ENCODE results near the gene PCCB.
A peak's percentile ranks its signal among the peaks of the same experiment; 100 is the strongest.

The PCCB gene

DNA sequence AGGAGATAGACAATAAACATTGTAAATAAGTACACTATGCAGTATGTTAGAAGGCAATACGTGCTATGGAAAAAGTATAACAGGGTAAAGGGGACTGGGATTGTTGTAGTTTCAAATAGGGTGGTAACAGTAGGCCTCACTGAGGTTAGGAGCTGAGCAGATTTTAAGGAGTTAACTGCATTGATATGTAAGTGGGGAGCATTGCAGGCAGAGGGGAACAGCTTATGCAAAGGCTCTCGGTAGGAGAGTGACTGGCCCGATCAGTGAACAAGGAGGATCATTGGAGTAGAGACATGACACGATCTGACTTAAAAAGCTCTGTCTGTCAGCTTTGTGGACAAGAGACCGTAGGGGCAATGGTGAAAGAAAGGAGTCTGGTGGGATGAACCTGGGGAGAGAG is 46.8 kb downstream of the PCCB start (continued):
- no peak for TF ChIP-seq ZNF112 (tag by site-specific recombination; IDR thresholded peaks at IDR 0.05)
- TF ChIP-seq ZNF335 (tag by site-specific recombination; conservative IDR thresholded peaks at IDR 0.05): no peak
- TF ChIP-seq SCRT2 (tag by site-specific recombination; IDR thresholded peaks at IDR 0.05): no peak
- TF ChIP-seq, protein P1, sequence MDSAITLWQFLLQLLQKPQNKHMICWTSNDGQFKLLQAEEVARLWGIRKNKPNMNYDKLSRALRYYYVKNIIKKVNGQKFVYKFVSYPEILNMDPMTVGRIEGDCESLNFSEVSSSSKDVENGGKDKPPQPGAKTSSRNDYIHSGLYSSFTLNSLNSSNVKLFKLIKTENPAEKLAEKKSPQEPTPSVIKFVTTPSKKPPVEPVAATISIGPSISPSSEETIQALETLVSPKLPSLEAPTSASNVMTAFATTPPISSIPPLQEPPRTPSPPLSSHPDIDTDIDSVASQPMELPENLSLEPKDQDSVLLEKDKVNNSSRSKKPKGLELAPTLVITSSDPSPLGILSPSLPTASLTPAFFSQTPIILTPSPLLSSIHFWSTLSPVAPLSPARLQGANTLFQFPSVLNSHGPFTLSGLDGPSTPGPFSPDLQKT (IDR thresholded peaks at IDR 0.05; ENCODE audit: borderline replicate concordance, low read depth, low read length): no peak
- TF ChIP-seq ZNF146 (tag by site-specific recombination; IDR thresholded peaks at IDR 0.05): no peak

DNA sequence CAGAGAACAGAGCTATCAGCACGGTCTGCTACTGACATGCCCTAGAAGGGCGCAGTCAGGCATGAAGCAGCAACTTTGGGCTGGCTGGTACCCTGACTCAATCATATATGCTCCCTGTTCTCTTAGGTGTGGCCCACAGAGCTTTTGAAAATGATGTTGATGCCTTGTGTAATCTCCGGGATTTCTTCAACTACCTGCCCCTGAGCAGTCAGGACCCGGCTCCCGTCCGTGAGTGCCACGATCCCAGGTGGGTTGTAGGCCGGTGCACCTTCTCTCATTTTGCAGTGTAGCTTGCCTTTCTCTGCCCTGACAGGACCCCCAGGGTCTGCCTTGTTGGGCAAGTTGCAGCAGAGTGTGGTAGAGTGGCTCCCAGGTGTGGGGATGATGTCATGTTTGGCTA is 47.7 kb downstream of the PCCB start:
- Histone ChIP-seq H3K4me3 (ENCODE audit: low read depth, low read length) (no peak overlapping the region), H3K9me3 (ENCODE audit: control insufficient read depth, insufficient read depth, low read depth, low read length) (no peaks in the 10 kb centered on the region), H3K4me1 (ENCODE audit: control insufficient read depth, insufficient read depth, low read length) (peaks cover 6% of the 10 kb centered on the region; the same call in 1 of the 2 replicates), H3K36me3 (ENCODE audit: control insufficient read depth in 2 of 2, insufficient read depth in 1 of 2, low read length in 2 of 2) (peaks cover 11 to 55% of the 10 kb centered on the region in 2 experiments), H3K27ac (ENCODE audit: extremely low read depth, low read depth, low read length) (no peak overlapping the region)
- CTCF ChIA-PET: no interaction called here
- TF ChIP-seq ZNF677 (tag by site-specific recombination; IDR thresholded peaks at IDR 0.05) (no peak), FEZF1 (tag by site-specific recombination; IDR thresholded peaks at IDR 0.05) (no peak), ZNF138 (tag by site-specific recombination; IDR thresholded peaks at IDR 0.05; ENCODE audit: borderline replicate concordance) (no peak)
- POLR2A ChIA-PET: no interaction called here

DNA sequence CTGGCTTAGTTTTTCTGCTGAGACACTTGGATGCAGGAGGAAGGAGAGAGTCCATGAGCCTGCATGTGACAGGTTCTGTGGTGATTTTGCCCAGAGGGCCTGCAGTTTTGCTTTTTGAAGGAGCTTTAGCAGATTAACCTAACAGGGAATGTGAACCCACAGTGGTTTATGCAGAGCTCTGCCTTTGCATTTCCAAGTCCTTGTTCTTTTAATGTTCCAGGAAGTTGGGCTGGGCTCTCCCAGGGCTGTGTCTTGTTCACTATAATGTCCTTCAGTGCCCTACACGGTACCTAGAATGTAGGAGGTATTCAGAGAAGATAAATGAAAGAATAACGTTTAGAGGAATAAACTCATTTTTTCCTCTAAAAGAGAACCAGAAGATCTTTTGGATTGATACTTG is 50.3 kb downstream of the PCCB start:
- H3K4me1 ChIP-seq (ENCODE audit: control insufficient read depth, insufficient read depth, low read length): peaks cover 2% of the 10 kb centered on the region; the same call in 1 of the 2 replicates
- H3K9me3 ChIP-seq (ENCODE audit: control insufficient read depth, insufficient read depth, low read depth, low read length): no peaks in the 10 kb centered on the region
- ChIA-PET POLR2A (no interaction called here), CTCF (no interaction called here)
- H3K4me3 ChIP-seq (ENCODE audit: low read depth, low read length): no peak overlapping the region
- TF ChIP-seq GLIS1 (tag by site-specific recombination; IDR thresholded peaks at IDR 0.05): no peak
- no peak for TF ChIP-seq ZIC2 (tag by site-specific recombination; IDR thresholded peaks at IDR 0.05)
- TF ChIP-seq, protein P2, sequence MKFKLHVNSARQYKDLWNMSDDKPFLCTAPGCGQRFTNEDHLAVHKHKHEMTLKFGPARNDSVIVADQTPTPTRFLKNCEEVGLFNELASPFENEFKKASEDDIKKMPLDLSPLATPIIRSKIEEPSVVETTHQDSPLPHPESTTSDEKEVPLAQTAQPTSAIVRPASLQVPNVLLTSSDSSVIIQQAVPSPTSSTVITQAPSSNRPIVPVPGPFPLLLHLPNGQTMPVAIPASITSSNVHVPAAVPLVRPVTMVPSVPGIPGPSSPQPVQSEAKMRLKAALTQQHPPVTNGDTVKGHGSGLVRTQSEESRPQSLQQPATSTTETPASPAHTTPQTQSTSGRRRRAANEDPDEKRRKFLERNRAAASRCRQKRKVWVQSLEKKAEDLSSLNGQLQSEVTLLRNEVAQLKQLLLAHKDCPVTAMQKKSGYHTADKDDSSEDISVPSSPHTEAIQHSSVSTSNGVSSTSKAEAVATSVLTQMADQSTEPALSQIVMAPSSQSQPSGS (tag by site-specific recombination; IDR thresholded peaks at IDR 0.05; ENCODE audit: low read depth): no peak
- H3K27ac ChIP-seq (ENCODE audit: extremely low read depth, low read depth, low read length): no peak overlapping the region
- H3K36me3 ChIP-seq (ENCODE audit: control insufficient read depth in 2 of 2, insufficient read depth in 1 of 2, low read length in 2 of 2): peaks cover 4 to 47% of the 10 kb centered on the region in 2 experiments; a peak in 2 of 3 replicates

DNA sequence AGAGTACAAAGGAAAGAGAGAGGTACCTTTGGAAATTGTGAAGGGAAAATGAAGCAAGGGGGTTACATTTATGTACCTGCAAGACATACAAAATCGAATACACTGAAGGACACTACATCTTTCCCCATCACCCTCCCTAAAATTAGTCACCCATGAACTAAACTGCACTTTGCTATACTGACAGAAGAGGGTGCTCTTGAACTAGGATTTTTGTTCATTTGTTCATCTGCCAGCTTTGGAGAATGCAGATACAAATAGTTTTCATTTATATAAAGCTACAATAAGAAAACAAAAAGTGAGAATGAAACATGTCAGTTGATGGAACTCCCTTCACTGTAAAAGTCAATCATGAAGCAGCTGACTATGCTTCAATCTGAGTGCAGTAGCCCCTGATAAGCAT is 55.7 kb downstream of the PCCB start:
- Histone ChIP-seq H3K36me3 (ENCODE audit: control insufficient read depth in 2 of 2, insufficient read depth in 1 of 2, low read length in 2 of 2) (peaks cover 0 to 10% of the 10 kb centered on the region in 2 experiments; a peak in 1 of 3 replicates), H3K4me1 (ENCODE audit: control insufficient read depth, insufficient read depth, low read length) (no peaks in the 10 kb centered on the region), H3K9me3 (ENCODE audit: control insufficient read depth, insufficient read depth, low read depth, low read length) (no peaks in the 10 kb centered on the region), H3K4me3 (ENCODE audit: low read depth, low read length) (no peak overlapping the region), H3K27ac (ENCODE audit: extremely low read depth, low read depth, low read length) (no peak overlapping the region)
- CTCF ChIA-PET: interaction anchor here (0.7 to 1.2 kb wide), 6 partner anchors 11 to 1226 kb away, joined by 3 to 7 read pairs (median 4); partner anchors contain the start of gene STAG1
- TF ChIP-seq ZNF274 (IDR thresholded peaks at IDR 0.05; ENCODE audit: low read length) (no peak), ZNF274 (tag by site-specific recombination; IDR thresholded peaks at IDR 0.05; ENCODE audit: borderline replicate concordance) (no peak), ZNF654 (tag by site-specific recombination; IDR thresholded peaks at IDR 0.05; ENCODE audit: low read depth) (peak; percentile 22; the same call in 1 of the 2 replicates), SP3 (tag by site-specific recombination; IDR thresholded peaks at IDR 0.05) (no peak)
- TF ChIP-seq, protein P3, sequence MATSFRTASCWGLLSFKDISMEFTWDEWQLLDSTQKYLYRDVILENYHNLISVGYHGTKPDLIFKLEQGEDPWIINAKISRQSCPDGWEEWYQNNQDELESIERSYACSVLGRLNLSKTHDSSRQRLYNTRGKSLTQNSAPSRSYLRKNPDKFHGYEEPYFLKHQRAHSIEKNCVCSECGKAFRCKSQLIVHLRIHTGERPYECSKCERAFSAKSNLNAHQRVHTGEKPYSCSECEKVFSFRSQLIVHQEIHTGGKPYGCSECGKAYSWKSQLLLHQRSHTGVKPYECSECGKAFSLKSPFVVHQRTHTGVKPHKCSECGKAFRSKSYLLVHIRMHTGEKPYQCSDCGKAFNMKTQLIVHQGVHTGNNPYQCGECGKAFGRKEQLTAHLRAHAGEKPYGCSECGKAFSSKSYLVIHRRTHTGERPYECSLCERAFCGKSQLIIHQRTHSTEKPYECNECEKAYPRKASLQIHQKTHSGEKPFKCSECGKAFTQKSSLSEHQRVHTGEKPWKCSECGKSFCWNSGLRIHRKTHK (tag by site-specific recombination; IDR thresholded peaks at IDR 0.05): no peak
- POLR2A ChIA-PET: interaction anchor here (1.5 kb wide), 1 partner anchor 446 kb away, joined by 9 read pairs; the partner anchor contains the start of gene STAG1

All from HEK293 (cell line).